MCF 10A (cell line): ENCODE measurements around the gene IGFBPL1. TPM values are rescaled to one million over a fixed set of nuclear protein-coding genes. Genes with fewer than 3 reads are reported as not detected.
A peak's percentile ranks its signal among the peaks of the same experiment; 100 is the strongest.

Experiments used
- BruUV-seq: library from RNA; stranded (reverse); fragments of 400-500 nt; replicated peaks from 2 replicates; lab custom pipeline; 2021; lab: Mats Ljungman, UMichigan
- CTCF ChIA-PET: fragments of 300-600 bp; sonication (Branson Sonifier 250); formaldehyde crosslinking; extraction: SDS; loops from one replicate; lab custom pipeline; 2021; ENCODE audit warnings: antibody characterized with exemption, inconsistent platforms; lab: Yijun Ruan, JAX
- POLR2A ChIA-PET: fragments of 300-600, 350-650 bp; sonication (Branson Sonifier 250); formaldehyde crosslinking; extraction: SDS; loops from one replicate; lab custom pipeline; 2020; ENCODE audit warnings: antibody characterized with exemption, inconsistent platforms; lab: Yijun Ruan, JAX
- DNase-seq: peaks from one replicate; pipeline ENCODE4 v3.0.0-alpha.2; 2018; ENCODE audit not compliant: unreplicated experiment
- H3K27ac Mint-ChIP-seq: one replicate; pipeline ENCODE4 v1.8.0; 2022; ENCODE audit warnings: mild to moderate bottlenecking, low read depth, mixed read lengths; ENCODE audit not compliant: unreplicated experiment
- H3K27me3 Mint-ChIP-seq: one replicate; pipeline ENCODE4 v1.8.0; 2022; ENCODE audit warnings: mixed read lengths; ENCODE audit not compliant: insufficient read depth, unreplicated experiment
- H3K36me3 Mint-ChIP-seq: one replicate; pipeline ENCODE4 v1.8.0; 2022; ENCODE audit warnings: mild to moderate bottlenecking, moderate library complexity, mixed read lengths; ENCODE audit not compliant: insufficient read depth, unreplicated experiment
- H3K4me1 Mint-ChIP-seq: one replicate; pipeline ENCODE4 v1.8.0; 2022; ENCODE audit warnings: mixed read lengths; ENCODE audit not compliant: insufficient read depth, unreplicated experiment
- H3K4me3 Mint-ChIP-seq: one replicate; pipeline ENCODE4 v1.8.0; 2022; ENCODE audit warnings: mild to moderate bottlenecking, moderate library complexity, mixed read lengths; ENCODE audit not compliant: unreplicated experiment
- H3K9me3 Mint-ChIP-seq: one replicate; pipeline ENCODE4 v1.8.0; 2022; ENCODE audit warnings: mixed read lengths; ENCODE audit not compliant: unreplicated experiment
- intact Hi-C: fragments of 100-400 bp; cut with micrococcal nuclease; formaldehyde crosslinking; loops from 2 replicates; pipeline ENCODE4 v1.14.1; 2022
- total RNA-seq: library from RNA; stranded (reverse); gene quantifications from 2 replicates; pipeline ENCODE4 v1.2.3, GENCODE V29; 2022
- TF ChIP-seq, protein P1 (sequence below): fragments of 200-600 bp; IDR thresholded peaks from one replicate; pipeline ENCODE4 v1.8.0; 2022; ENCODE audit warnings: antibody characterized with exemption, mild to moderate bottlenecking; ENCODE audit not compliant: unreplicated experiment

The IGFBPL1 gene
- total RNA-seq, 1 experiment from 2014 or later: not detected

DNA sequence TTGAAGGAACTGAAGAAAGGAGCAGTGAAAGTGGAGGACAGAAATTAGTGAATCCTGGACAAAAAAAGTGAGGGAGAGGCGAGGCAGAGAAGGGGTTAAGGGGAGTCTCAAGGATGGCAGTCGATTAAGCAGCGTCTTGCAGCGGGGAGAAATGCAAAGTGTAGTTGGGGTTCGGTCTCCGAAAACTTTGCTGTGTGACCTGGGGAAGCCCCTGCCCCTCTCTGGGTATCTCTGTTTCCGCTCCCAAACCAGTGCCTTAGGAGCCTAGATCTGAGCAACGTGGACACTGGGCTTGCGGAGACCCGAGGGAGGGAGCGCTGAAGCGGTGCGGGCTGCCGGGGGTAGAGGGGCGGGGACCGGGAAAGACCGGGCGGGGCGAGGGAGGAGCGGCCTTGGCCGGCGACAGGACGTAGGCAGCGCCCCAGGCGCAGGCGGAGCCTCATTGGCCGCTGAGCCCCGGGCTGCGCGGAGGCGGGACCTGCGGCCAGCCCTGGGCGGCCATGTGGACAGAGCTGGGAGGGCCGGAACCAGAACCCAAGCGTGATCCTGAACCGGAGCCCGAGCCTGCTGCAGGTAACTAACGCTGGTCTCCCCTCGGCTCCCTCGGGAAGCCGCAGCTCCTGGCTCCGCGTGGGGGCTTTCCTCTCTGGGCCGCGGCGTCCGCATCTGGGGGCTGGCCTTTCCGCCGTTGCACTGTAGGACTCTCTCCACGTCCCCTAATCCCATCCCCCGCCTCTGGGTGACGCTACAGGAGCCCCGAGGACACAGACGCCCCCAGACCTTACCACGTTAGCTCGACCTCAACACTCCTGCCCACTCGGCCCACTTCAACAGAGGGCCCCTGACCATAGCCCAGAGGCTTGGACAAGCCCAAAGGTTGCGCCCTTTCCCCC, 31.8 kb downstream of the IGFBPL1 start, which contains the start of gene ALDH1B1:
Gene ALDH1B1, plus strand, starts transcription at position 468 of the 893 bp plus-strand sequence. CDS start 3,047 bp downstream, outside the sequence.
- no peaks in the 10 kb centered on the region for H3K9me3 Mint-ChIP-seq
- ChIA-PET CTCF (interaction anchor here (0.6 to 1.7 kb wide), 7 partner anchors 15 to 588 kb away, joined by 3 to 6 read pairs (median 4); partner anchors contain the start of gene ANKRD18A), POLR2A (interaction anchor here (0.6 to 1.4 kb wide), 8 partner anchors 8 to 800 kb away, joined by 3 to 6 read pairs (median 3); partner anchors contain the start of genes EXOSC3 and TOMM5)
- H3K27ac Mint-ChIP-seq: peak within 1 kb of the TSS; percentile 93
- H3K36me3 Mint-ChIP-seq: peaks cover 28% of the 10 kb centered on the region
- no peaks in the 10 kb centered on the region for H3K27me3 Mint-ChIP-seq
- intact Hi-C loops: no loop called here
- peak within 1 kb of the TSS; percentile 97 for H3K4me3 Mint-ChIP-seq
- TF ChIP-seq, protein P1, sequence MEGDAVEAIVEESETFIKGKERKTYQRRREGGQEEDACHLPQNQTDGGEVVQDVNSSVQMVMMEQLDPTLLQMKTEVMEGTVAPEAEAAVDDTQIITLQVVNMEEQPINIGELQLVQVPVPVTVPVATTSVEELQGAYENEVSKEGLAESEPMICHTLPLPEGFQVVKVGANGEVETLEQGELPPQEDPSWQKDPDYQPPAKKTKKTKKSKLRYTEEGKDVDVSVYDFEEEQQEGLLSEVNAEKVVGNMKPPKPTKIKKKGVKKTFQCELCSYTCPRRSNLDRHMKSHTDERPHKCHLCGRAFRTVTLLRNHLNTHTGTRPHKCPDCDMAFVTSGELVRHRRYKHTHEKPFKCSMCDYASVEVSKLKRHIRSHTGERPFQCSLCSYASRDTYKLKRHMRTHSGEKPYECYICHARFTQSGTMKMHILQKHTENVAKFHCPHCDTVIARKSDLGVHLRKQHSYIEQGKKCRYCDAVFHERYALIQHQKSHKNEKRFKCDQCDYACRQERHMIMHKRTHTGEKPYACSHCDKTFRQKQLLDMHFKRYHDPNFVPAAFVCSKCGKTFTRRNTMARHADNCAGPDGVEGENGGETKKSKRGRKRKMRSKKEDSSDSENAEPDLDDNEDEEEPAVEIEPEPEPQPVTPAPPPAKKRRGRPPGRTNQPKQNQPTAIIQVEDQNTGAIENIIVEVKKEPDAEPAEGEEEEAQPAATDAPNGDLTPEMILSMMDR: no peak
- no TSS peak for BruUV-seq
- peaks cover 17% of the 10 kb centered on the region for H3K4me1 Mint-ChIP-seq
- peak; percentile 84 for DNase-seq

DNA sequence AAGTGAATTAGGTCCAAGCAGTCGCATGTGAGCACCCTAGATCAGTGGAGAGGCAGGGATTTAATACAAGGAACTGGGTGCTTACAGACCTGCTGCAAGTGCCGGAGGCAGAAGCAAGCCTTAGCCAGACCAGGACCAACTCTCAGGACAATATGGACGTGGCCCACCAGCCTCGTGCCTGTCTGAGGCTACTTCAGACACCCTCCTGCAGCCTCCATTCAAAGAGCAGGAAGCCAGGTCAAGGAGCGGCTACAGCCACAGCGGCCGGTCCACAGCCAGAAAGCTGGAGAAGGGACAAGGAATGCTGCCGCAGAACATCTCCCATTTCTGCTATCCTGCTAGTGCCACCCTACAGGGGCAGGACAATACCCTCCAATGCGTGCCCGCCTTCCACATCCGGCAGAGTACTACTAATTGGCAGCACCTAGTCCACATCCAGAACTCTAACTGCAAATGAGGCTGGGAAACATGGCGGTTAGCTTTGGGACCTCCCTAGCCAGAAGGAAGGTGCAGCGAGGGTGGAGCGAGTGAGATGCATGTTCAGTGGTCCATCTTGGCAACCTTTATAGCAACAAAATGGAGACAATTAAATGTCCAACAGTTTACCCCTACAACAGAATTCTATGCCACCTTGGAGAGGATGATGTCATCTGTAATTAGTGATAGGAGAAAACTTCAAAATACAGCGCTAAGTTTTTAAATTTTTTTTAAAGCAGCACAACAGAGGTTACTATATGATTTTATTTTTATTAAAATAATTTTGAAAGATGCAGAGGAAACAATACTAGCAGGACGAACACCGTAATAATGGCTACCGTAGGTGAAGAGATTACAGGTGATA, 32.8 kb downstream of the IGFBPL1 start:
- Mint-ChIP-seq H3K9me3 (no peaks in the 10 kb centered on the region), H3K27me3 (no peaks in the 10 kb centered on the region), H3K36me3 (peaks cover 20% of the 10 kb centered on the region), H3K27ac (peak overlapping the region; percentile 93), H3K4me3 (peak overlapping the region; percentile 97), H3K4me1 (peaks cover 17% of the 10 kb centered on the region)
- TF ChIP-seq, protein P1: no peak
- intact Hi-C loops: no loop called here
- DNase-seq: no peak
- no TSS peak for BruUV-seq
- ChIA-PET CTCF (interaction anchor here (0.6 to 2.2 kb wide), 3 partner anchors 41 to 478 kb away, joined by 3 to 10 read pairs (median 7); no protein-coding TSS in a partner anchor), POLR2A (interaction anchor here (1.3 kb wide), 1 partner anchor 800 kb away, joined by 3 read pairs; the partner anchor contains the start of gene TOMM5)

DNA sequence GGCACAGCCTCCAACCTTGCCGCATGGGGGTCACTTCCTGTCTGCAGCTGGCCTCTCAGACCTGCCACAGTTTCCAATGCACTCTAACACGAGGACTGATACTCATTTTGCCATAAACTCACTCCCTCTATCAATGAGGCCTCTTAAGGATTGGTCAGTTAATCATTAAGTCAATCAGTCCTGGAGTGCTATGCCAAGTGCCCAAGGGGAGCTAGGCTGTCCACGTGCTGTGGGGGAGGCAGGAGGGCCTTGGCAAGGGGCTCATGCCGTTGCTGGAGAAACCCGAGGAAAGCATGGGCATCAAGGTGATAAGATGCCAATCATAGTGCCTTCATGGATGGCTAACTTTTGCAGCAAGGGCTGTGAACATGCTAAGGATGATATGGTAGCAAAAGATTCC, 33.4 kb downstream of the IGFBPL1 start:
- intact Hi-C loops: no loop called here

More for the DNA sequence above, 33.4 kb downstream of the IGFBPL1 start:
- TF ChIP-seq, protein P1: no peak
- POLR2A ChIA-PET: no interaction called here
- Mint-ChIP-seq H3K36me3 (peaks cover 16% of the 10 kb centered on the region), H3K27ac (peak overlapping the region; percentile 39), H3K4me1 (peaks cover 17% of the 10 kb centered on the region), H3K9me3 (no peaks in the 10 kb centered on the region), H3K4me3 (no peak overlapping the region), H3K27me3 (no peaks in the 10 kb centered on the region)
- no TSS peak for BruUV-seq
- DNase-seq: no peak
- CTCF ChIA-PET: interaction anchor here (0.6 to 2.9 kb wide), 5 partner anchors 10 to 477 kb away, joined by 3 to 10 read pairs (median 7); no protein-coding TSS in a partner anchor
